Measurements from ENCODE around the gene DUSP2.

Gene DUSP2

DNA sequence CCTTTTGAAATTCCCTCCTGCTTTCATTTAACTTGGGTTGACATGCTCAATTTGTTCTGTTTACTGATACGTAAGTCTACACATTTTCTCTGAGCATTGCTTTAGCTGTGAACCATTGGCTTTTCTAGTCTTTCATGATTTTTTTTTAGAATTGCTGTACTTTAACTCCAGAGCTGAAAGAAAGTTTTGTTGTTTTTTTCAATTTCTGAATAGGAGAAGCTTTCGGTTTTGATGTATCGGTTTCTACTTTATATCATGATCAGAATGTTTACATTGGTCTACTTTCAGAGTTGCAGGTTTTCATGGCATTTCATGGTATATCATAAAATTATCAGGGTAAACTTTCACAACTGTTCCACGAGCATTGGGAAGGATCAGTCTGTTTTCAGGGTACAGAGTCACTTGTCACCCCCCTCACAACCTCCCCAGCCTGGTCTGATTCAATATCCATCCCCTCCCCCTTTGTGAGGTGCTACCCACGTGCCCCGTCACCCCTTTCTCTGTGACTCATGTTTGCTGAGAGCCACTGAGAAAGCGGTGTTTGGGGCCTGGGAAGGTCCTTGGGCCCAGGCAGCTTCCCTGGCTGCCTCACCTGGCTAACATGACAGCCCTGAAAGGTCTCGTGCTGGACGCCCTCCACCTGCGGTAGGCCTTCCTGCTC lies 14.0 kb downstream of the DUSP2 start:
- DNase-seq = peak in 1 of 5 donors; percentile 42

DNA sequence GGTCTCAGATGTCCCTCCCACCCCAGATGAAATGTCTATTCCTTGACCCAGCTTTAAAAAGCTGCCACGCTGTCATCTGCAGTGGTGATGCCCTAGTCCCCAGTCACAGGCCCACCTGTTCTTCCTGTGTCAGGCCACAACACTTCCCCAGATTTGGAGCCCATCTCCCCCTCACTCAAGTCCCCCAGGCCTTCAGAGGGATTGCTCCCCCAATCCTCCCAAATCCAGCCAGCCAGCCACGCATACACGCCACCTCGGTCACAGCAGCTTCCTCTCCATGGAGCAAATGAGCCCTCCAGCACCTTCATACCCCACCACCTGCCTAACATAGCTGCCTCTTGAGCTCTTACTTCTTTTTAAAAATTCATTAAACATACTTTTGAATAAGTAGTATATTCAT lies 14.8 kb downstream of the DUSP2 start:
- no peak for DNase-seq

DNA sequence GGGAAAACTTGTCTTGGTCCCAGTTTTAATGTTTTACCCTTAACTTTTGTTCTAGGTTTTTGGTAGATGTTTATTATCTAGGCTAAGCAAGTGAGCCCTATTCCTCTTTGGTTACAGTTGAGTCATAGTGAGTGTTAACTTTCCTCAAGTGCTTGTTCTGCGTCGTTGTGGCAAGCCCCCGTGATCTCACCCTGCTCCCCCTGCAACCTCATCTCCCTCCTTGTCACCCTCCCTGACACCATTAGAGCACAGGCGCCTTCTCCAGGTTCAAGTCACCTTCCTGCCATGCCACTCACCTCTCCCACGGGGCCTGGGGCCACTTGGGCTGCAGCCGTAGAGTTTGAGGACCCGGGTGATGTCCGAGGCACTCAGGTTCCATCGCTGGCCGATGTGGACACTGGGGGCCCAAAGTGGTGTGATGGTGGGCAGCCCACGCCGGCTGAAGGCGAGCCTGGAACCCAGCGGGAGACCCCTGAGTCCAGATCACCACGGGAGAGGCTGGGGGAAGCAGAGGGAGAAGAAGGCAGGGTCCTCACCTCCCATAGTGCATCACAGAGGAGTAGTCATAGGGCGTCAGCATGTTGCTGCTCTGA lies 15.6 kb downstream of the DUSP2 start:
- no peak for DNase-seq

DNA sequence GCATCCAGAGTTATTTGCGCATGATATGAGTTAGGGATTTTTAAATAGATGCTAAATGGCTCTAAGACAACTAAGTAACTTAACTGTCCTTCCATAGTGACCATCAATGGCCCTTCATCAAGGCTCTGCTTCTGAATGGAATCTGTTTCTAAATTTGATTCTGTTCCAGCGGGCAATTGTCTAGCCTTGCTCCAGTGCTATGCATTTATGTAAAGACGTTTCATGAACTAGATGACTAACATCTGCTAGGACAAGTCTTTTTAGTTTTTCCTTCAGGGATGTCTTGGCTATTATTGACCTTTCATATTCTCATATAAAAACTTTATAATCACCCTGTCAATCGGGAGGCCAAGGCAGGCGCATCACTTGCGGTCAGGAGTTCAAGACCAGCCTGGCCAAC lies 16.8 kb downstream of the DUSP2 start:
- no peak for DNase-seq

DNA sequence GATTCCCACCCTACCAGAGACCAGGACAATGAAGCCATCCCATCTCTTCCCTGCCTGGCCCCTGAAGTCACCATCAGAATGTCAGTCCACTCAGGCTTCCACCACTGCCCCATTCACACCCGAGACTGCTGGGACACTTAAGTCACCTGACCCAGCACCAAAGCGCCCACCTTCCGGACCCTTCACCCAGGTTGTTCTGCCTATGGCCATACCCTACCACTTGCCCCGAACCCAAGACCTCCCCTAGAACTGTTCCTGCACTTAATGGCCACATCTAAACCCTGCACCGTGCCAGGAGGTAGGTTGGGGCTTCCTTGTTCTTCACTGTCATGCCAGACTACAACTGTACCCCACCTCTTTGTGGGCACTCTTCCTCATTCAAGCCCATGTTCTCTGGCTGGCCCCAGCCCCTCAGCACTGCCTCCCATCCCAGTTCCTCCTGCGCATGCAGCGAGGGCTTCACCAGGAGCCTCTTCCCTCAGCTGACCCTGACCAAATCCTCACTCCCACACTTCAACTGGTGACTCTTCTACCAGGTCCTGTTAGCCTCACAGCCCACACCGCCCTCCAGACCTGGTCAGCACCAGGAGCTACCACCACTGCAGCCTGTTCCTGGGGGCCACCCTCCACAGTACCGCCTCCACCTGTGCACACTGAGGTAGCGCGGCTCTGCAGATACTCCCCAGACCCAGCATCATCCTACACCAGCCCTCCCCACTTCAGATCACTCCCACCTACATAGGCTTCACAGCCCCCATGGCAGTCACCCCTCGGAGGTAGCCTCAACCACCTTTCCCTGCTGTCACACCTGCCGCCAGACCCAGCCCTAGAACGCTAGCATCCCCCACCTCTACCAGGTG lies 20.6 kb downstream of the DUSP2 start:
- DNase-seq = no peak

DNA sequence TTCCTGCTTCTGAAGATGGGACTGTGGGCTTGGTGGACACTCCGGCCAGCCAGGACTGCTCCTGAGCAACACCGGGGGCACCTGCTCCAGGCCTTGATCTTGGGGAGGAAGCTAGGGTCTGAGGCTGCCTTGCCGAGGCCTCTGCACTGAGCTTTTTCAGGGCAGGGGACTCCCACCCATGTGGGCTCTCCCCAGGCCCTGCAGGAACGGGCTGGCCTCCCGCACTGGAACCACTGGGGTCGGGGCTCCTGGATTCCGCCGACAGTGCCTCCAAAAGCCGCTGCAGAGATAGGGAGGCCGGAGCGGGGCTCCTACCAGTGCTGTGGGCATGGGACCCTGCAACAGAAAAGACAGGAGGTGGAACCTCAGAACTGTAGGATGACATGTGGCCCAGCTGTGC lies 21.3 kb downstream of the DUSP2 start:
- no peak for DNase-seq

DNA sequence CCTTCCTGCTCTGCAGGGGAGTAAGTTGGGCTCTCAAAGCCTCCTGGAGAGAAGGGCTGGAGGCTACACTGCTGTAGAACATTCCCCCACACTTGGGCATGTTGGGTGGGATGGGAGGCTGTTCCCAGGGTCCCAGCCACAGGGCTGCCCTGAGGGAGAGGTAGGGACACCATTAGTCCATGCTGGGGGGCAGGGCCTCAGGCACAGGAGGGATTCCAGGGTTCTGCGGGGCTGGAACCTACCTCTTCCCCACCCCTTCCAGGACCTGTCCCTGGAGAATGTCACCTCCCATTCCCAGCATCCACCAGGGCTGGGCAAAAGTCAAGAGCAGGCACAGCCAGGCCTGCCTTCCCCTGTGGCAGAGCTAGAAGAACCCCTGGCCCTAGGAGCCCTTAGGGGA lies 21.9 kb downstream of the DUSP2 start:
- DNase-seq = no peak

DNA sequence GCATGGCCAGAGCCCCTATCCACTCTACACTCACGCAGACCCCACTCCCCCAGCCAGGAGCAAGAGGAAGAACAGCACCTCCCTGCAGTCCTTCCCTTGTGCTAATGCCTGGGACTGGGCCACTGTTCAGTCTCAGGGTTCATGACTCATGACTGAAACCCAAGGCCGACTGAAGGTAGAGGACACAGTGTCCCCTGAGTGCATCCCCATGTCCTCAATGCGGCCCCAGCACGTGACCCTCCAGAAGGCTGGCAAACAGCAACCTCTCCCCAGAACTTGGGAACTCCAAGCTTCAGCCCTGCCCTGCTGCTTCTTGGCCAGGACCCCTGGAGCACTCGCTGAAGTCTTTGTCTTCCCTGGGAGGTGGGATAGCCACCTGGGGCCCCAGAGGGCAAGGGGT lies 22.8 kb downstream of the DUSP2 start:
- DNase-seq = no peak

DNA sequence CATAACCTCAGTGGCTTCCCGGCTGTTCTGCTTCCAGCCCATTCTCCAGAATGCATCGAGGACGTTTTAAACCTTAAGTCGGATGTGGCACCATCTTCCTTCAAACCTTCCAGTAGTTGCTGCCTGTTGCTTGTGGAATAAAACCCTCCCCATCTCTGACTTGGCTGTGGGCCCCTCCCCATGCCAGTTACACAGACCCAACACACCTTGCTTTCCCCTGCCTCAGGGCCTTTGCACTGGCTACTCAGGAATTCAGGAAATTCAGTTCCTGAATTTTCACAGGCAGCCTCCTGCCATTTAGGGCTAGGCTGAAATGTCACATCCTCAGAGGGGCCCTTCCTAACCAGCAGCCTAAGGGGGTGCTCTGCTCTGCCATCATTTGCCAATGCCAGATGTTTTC lies 23.8 kb downstream of the DUSP2 start:
- no peak for DNase-seq

DNA sequence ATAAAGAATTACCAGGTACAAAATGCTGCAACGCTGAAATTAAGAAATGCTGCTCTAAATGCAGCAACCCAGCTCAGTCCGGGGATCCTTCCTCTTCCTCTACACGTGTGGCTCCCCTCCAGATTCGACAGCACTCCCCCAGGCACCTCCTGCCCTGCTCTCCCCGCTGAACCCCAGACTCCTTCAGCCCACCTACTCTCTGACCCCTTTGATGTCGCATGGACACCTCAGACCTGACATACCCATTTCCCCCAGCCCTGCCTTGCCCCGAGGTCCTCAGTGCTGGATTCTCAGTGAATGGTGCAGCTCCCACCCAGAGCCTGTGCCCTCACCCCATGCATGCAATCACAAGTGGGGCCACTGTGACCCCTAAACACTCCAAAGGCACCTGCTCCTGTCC lies 24.2 kb downstream of the DUSP2 start:
- no peak for DNase-seq

DNA sequence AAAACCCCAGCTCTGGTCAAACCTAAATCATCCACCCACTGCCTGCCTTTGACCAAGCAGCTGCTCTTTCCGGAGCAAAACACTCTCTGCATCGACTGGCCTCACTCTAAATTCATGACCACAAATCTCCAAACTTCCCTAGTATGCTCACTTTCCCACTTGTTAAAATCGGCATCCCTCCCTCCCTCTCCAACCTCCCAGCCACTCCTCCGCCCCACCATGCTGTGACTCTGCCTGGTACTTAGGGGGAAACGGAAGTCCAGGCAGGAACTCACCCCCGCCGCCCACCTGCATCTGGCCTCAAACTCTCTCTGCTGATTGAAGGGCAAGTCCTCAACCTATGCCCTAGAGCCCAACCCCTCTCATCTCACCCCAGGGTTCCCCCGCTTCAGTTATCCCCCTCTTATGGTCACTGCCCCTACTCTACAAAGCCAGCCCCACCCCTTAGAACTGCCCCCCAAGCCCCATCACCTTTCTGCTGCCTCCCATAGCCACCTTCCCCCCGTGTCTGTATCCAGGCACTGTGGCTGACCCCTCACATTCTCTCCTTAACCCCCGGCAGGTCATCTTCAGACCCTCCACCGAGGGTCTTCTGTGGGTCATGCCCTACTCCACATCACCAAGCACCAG lies 25.0 kb downstream of the DUSP2 start:
- DNase-seq = no peak

DNA sequence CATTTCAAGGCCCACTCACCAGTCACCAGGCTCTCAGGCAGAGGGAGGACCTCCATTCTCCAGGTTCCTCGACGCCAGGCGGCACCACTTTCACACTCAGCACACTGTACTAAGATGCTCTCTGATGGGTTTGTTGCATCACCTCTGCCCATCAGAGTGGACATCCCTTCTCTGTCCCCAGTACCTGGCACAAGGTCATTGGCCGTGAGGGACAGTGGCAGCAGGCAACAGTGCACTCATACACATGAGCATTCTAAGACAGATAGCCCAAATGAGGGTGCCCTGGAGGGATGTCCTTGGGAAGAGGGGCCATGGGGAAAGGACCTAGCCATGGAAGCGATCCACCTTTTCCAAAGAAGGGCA lies 25.9 kb downstream of the DUSP2 start:
- peak in 1 of 5 donors; percentile 1 for DNase-seq

DNA sequence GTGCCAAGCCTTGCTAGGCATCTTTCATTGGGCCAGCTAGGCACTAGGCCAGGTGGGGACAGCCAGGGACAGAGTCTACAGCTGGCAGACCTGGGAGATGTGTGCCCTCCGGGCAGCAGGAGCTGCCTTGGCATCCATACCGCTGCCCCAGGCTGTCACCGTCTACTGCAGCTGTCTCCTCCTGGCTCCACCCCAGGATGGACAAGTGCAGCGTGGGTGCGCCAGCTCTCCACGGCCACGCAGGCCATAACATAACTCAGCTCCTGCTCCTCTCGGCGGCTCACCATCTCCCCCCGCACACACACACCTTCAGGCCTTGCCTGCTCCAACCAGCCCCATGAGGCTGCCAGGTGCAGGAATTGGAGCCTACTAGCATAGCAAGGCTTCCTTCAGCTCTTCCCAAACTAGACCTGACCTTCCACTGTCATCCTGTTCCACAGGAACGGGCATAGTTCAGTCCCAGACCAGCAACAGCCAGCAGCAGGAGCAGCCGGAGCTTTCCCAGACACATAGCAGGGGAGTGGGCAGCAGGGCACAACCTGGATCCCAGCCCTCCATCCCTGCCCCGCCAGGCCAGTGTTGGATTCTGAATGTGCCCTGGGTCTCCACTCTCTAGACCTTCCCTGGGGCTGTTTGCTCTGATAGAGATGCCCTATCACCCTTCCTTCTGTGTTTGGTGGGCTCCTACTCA lies 26.4 kb downstream of the DUSP2 start:
- DNase-seq = peak in 1 of 5 donors; percentile 6

DNA sequence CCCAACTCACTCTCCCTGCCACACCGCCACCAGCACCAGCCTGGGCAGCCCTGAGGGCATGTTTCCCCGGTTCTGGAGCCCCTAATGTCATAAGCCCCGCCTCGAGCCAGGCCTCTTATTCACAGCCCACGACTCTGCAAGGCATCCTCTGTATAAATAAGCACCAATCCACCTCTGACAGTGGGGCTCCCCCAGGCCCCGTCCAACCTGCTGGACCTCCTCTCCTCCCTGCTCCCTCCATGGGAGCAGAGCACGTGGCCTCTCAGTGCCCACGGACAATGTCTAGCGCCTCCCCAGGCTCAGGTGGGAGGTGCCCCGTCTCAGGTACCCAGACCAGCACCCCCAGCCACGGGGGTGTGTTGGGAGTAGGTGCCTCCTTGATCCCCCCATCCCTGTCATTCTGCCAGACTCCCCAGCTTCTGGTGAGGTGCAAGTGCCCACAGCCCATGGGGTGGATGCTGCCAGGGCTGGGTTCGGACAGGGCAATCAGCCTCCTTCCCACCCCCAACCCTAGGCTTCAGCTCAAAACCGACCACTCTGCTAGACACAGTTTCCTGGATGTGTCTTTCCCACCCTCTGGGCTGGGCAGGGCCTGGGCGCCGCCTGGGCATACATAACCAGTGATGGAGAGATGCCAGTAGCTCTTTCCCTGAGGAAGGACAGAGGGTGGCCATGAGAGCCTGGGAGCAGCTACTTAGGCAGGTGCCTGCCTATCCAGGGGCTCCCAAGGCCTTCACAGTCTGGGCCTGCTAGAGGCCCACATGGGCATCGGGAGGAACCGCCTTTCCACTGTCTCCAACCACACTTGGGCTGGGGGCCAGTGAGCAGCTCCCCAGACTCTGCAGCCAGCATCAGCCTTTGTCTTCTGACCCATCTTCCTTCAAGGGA lies 27.3 kb downstream of the DUSP2 start:
- DNase-seq = peak in 1 of 5 donors; percentile 8

DNA sequence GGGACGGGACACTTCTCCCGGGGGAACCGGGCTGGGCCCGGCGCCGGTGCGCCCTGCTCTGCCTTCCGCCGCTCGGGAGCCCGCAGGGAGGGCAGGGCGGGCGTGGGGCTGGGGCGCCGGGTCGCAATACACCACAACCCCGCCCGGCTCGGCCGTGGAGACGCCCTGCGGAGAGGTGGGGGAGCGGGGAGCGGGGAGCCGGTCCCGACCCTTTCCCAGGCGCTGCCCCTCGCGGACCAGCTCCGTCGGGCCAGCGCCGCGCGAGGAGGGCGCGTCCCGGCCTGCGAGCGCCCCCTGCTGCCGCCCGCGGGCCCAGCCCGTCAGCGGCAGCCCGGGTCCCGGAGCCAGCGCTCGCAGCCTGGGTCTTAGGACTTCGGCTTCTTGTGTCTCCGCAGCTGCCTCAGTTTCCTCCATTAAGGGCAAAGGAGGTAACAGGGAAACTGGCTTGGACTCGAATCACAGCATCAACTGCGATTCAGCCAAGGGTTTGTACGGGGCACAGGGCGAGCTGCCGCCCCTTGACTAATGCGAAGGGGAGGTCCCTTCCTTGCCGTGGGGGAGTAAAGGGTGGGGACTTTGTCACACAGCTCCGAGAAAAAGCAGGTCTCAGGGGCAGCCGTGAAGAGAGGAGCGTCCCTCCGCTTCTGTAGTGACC lies 28.2 kb downstream of the DUSP2 start:
- DNase-seq = peak; percentile 31 to 64 (median 46)

DNA sequence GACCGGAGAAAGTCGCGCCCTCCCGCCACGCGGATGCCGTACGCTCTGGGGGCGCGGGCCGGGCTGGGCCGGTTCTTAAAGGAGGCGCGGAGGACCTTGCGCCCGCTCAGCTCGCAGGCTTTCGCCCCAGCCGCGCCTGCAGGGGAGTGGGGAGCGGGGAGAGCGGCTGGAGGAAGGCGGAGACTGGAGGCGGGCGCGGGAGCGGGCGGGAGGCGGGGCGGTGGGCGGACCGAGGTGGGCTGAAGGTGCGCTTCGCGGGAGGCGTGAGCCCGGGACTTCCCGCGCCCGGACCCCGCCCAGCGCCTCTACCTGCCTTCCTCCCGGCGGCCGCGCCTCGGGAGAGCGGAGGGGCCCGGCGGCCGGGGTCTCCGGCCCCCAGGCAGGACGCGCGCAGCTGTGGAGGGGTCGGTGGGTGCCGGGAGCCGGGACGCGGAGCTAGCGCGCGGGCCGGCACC lies 28.8 kb downstream of the DUSP2 start, which contains the start of gene ADRA2B:
Gene ADRA2B (minus strand): TSS at position 148 of the 455 bp plus-strand sequence. CDS start 422 bp downstream, outside the sequence.
- DNase-seq = peak; percentile 70 to 78 (median 78)

DNA sequence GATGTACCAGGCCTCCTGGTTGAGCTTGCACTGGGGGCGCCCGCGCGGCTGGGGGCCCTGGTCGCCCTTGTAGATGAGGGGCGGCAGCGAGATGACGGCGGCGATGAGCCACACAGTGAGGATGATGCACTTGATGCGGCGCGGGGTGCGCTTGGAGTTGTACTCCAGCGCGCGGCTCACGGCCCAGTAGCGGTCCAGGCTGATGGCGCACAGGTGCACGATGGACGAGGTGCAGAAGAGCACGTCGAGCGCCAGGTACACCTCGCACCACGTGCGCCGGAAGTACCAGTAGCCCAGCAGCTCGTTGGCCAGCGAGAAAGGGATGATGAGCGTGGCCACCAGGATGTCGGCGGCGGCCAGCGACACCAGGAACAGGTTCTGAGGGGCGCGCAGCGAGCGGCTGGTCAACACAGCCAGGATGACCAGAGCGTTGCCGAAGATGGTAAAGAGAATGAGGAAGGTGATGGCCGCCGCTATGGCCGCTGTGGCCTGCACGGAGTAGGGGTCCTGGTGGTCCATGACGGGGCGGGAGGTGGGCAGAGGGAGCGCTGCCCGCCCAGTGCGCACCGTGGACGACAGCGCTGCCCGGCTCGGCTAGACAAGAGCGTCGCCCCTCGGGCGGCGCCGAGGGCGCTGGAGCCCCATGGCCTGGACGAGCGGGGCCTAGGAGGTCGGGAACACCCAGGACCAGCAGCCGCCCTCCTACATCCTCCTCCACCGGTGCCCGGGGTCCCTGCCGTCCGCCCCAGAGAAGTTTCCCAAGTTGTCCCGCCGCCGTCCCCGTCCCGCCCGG lies 29.4 kb downstream of the DUSP2 start:
- DNase-seq = peak in 1 of 5 donors; percentile 8

DNA sequence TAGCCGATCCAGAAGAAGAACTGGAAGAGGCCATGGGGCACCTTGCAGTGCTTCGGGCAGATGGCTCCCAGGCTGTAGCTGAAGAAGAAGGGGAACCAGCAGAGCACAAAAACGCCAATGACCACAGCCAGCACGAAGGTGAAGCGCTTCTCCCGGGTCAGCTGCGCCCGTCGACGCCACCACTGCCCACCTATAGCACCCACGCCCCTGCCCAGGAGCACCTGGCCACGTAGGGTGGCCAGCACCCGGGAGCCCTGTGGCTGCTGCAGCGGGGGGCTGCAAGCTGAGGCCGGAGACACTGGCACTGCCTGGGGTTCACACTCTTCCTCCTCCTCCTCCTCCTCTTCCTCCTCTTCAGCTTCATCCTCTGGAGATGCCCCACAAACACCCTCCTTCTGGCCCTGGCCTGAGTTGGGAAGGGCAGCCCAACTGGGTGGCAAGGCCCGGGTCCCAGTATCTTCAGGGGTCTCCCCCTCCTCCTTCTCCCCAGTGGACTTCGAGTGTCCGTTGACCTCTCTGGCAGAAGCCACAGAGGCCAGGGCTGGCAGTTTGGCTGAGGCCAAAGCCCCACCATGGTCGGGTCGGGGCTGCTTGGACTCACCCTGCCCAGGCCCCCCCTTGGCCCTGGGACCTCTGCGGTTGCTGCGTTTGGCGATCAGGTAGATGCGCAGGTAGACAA lies 30.2 kb downstream of the DUSP2 start:
- no peak for DNase-seq

DNA sequence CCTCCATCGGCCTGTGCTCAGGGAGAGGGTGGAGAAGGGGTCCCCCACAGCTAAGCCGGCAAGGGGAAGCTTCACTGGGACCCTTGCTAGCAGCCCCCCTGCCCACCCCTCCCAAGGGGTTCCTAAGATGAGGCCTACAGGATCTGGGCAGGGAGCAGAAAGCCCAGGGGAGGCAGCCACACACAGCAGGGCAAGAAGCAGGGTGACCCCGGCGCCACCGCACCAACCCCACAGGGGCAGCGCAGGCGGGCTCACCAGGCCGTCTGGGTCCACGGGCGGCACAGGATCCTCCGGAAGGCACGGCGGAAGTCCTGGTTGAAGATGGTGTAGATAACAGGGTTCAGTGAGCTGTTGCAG lies 30.7 kb downstream of the DUSP2 start:
- DNase-seq = peak in 1 of 5 donors; percentile 7

DNA sequence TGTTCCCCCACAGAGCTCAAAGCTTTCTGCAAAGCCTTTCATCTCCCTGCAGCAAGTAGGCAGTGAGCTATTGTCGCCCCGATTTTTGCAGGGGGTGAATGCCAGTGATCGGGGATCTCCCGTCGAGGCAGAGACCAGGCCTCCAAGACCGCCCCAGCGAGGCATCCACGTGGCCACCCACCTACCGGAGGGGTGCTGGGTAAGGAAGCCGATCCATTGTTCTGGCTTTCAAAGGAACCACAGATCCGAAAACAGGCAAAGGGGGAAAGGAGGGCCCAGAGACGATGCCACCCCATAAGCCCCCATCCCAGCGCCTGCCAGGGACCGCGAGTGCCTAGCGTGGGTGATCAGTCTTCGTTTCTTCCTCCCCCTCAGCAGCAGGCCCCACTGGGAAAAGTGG lies 31.3 kb downstream of the DUSP2 start:
- no peak for DNase-seq

All from T-helper 1 cell (primary cell).